ENCODE data around the gene PANX1. TPM values are rescaled to one million over a fixed set of nuclear protein-coding genes. Genes with fewer than 3 reads are reported as not detected.
A peak's percentile ranks its signal among the peaks of the same experiment; 100 is the strongest.
"Not testable (repeated sequence)": the region's sequence is repeated elsewhere in the genome, so short reads cannot be mapped to it uniquely, and the experiment has no call there.

Gene PANX1
- total RNA-seq, 1 donor from 2014 or later, result 17.0 TPM

- DNase-seq (no peak), ATAC-seq (no peak)
- Histone ChIP-seq H3K9me3 (no peaks in the 10 kb centered on the region), H3K4me1 (no peaks in the 10 kb centered on the region), H3K27ac (no peak overlapping the region), H3K27me3 (ENCODE audit: low read depth) (no peaks in the 10 kb centered on the region), H3K4me3 (no peak overlapping the region), H3K36me3 (no peaks in the 10 kb centered on the region)
- no peak for TF ChIP-seq CTCF (IDR thresholded peaks at IDR 0.05)
- intact Hi-C loops (cut with DNase I), result no loop called here
Measured at GRCh38 chr11:94111241-94111640, 17.4 kb upstream of the PANX1 start.

GRCh38 chr11:94111660-94112059 is 17.0 kb upstream of the PANX1 start:
- DNase-seq, result no peak
- ATAC-seq, result no peak
- Histone ChIP-seq H3K4me3 (no peak overlapping the region), H3K27me3 (ENCODE audit: low read depth) (no peaks in the 10 kb centered on the region), H3K36me3 (no peaks in the 10 kb centered on the region), H3K27ac (no peak overlapping the region), H3K9me3 (no peaks in the 10 kb centered on the region), H3K4me1 (no peaks in the 10 kb centered on the region)
- TF ChIP-seq CTCF (IDR thresholded peaks at IDR 0.05), result no peak
- intact Hi-C loops (cut with DNase I), result no loop called here

GRCh38 chr11:94112206-94112953 is 16.3 kb upstream of the PANX1 start:
- no peak for DNase-seq
- Histone ChIP-seq H3K4me3 (no peak overlapping the region), H3K9me3 (no peaks in the 10 kb centered on the region), H3K36me3 (no peaks in the 10 kb centered on the region), H3K27me3 (ENCODE audit: low read depth) (no peaks in the 10 kb centered on the region), H3K27ac (no peak overlapping the region), H3K4me1 (no peaks in the 10 kb centered on the region)
- TF ChIP-seq CTCF (IDR thresholded peaks at IDR 0.05), result no peak
- intact Hi-C loops (cut with DNase I), result no loop called here
- no peak for ATAC-seq

- ATAC-seq, result peak in 1 of 2 donors; percentile 32
- intact Hi-C loops (cut with DNase I), result no loop called here
- no peak for TF ChIP-seq CTCF (IDR thresholded peaks at IDR 0.05)
Measured at GRCh38 chr11:94117197-94117574, 11.5 kb upstream of the PANX1 start.

GRCh38 chr11:94117871-94118270 is 10.8 kb upstream of the PANX1 start:
- no peak for TF ChIP-seq CTCF (IDR thresholded peaks at IDR 0.05)
- DNase-seq (no peak), ATAC-seq (no peak)
- H3K9me3 ChIP-seq, result no peaks in the 10 kb centered on the region
- intact Hi-C loops (cut with DNase I), result no loop called here
- H3K27me3 ChIP-seq (ENCODE audit: low read depth), result no peaks in the 10 kb centered on the region
- no peaks in the 10 kb centered on the region for H3K4me1 ChIP-seq
- no peaks in the 10 kb centered on the region for H3K36me3 ChIP-seq
- H3K4me3 ChIP-seq, result no peak overlapping the region
- no peak overlapping the region for H3K27ac ChIP-seq

More at GRCh38 chr11:94117197-94117574, 11.5 kb upstream of the PANX1 start:
- Histone ChIP-seq H3K27me3 (ENCODE audit: low read depth) (no peaks in the 10 kb centered on the region), H3K27ac (no peak overlapping the region), H3K4me1 (no peaks in the 10 kb centered on the region), H3K9me3 (no peaks in the 10 kb centered on the region), H3K4me3 (no peak overlapping the region), H3K36me3 (no peaks in the 10 kb centered on the region)
- DNase-seq, result no peak

- H3K9me3 ChIP-seq; H3K27me3 ChIP-seq (ENCODE audit: low read depth); intact Hi-C loops (cut with DNase I); H3K4me3 ChIP-seq; H3K27ac ChIP-seq; ATAC-seq; DNase-seq; H3K4me1 ChIP-seq; H3K36me3 ChIP-seq: not testable (repeated sequence)
Measured at GRCh38 chr11:94119676-94120075, 9.0 kb upstream of the PANX1 start.

- H3K27ac ChIP-seq; H3K4me3 ChIP-seq; H3K9me3 ChIP-seq; DNase-seq; H3K27me3 ChIP-seq (ENCODE audit: low read depth); H3K36me3 ChIP-seq; ATAC-seq; H3K4me1 ChIP-seq; intact Hi-C loops (cut with DNase I): not testable (repeated sequence)
Measured at GRCh38 chr11:94120516-94120915, 8.1 kb upstream of the PANX1 start.

Measured in lower lobe of right lung (tissue), 2 donors.